ENCODE results near the gene EMP3. TPM values are rescaled to one million over a fixed set of nuclear protein-coding genes. Genes with fewer than 3 reads are reported as not detected.

The EMP3 gene
- total and polyA plus RNA-seq, 2 experiments from 2014 or later = 6.0 to 25.1 TPM

- TF ChIP-seq NANOG (IDR thresholded peaks at IDR 0.05; ENCODE audit: borderline replicate concordance) (no peak), CTCF (conservative IDR thresholded peaks at IDR 0.05; ENCODE audit: low read depth in 2 of 2) (no peak), EZH2 (IDR thresholded peaks at IDR 0.05; ENCODE audit: low read depth, unreplicated experiment) (no peak), REST (IDR thresholded peaks at IDR 0.05; ENCODE audit: unreplicated experiment) (no peak), ZNF331 (CRISPR knock-in tag; IDR thresholded peaks at IDR 0.05; ENCODE audit: low read depth) (no peak), ZNF114 (CRISPR knock-in tag; IDR thresholded peaks at IDR 0.05) (no peak), STAT1 (IDR thresholded peaks at IDR 0.05; ENCODE audit: unreplicated experiment) (no peak)
- TF ChIP-seq, protein P1, sequence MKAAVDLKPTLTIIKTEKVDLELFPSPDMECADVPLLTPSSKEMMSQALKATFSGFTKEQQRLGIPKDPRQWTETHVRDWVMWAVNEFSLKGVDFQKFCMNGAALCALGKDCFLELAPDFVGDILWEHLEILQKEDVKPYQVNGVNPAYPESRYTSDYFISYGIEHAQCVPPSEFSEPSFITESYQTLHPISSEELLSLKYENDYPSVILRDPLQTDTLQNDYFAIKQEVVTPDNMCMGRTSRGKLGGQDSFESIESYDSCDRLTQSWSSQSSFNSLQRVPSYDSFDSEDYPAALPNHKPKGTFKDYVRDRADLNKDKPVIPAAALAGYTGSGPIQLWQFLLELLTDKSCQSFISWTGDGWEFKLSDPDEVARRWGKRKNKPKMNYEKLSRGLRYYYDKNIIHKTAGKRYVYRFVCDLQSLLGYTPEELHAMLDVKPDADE (IDR thresholded peaks at IDR 0.05) = no peak
- TF ChIP-seq, protein P2, sequence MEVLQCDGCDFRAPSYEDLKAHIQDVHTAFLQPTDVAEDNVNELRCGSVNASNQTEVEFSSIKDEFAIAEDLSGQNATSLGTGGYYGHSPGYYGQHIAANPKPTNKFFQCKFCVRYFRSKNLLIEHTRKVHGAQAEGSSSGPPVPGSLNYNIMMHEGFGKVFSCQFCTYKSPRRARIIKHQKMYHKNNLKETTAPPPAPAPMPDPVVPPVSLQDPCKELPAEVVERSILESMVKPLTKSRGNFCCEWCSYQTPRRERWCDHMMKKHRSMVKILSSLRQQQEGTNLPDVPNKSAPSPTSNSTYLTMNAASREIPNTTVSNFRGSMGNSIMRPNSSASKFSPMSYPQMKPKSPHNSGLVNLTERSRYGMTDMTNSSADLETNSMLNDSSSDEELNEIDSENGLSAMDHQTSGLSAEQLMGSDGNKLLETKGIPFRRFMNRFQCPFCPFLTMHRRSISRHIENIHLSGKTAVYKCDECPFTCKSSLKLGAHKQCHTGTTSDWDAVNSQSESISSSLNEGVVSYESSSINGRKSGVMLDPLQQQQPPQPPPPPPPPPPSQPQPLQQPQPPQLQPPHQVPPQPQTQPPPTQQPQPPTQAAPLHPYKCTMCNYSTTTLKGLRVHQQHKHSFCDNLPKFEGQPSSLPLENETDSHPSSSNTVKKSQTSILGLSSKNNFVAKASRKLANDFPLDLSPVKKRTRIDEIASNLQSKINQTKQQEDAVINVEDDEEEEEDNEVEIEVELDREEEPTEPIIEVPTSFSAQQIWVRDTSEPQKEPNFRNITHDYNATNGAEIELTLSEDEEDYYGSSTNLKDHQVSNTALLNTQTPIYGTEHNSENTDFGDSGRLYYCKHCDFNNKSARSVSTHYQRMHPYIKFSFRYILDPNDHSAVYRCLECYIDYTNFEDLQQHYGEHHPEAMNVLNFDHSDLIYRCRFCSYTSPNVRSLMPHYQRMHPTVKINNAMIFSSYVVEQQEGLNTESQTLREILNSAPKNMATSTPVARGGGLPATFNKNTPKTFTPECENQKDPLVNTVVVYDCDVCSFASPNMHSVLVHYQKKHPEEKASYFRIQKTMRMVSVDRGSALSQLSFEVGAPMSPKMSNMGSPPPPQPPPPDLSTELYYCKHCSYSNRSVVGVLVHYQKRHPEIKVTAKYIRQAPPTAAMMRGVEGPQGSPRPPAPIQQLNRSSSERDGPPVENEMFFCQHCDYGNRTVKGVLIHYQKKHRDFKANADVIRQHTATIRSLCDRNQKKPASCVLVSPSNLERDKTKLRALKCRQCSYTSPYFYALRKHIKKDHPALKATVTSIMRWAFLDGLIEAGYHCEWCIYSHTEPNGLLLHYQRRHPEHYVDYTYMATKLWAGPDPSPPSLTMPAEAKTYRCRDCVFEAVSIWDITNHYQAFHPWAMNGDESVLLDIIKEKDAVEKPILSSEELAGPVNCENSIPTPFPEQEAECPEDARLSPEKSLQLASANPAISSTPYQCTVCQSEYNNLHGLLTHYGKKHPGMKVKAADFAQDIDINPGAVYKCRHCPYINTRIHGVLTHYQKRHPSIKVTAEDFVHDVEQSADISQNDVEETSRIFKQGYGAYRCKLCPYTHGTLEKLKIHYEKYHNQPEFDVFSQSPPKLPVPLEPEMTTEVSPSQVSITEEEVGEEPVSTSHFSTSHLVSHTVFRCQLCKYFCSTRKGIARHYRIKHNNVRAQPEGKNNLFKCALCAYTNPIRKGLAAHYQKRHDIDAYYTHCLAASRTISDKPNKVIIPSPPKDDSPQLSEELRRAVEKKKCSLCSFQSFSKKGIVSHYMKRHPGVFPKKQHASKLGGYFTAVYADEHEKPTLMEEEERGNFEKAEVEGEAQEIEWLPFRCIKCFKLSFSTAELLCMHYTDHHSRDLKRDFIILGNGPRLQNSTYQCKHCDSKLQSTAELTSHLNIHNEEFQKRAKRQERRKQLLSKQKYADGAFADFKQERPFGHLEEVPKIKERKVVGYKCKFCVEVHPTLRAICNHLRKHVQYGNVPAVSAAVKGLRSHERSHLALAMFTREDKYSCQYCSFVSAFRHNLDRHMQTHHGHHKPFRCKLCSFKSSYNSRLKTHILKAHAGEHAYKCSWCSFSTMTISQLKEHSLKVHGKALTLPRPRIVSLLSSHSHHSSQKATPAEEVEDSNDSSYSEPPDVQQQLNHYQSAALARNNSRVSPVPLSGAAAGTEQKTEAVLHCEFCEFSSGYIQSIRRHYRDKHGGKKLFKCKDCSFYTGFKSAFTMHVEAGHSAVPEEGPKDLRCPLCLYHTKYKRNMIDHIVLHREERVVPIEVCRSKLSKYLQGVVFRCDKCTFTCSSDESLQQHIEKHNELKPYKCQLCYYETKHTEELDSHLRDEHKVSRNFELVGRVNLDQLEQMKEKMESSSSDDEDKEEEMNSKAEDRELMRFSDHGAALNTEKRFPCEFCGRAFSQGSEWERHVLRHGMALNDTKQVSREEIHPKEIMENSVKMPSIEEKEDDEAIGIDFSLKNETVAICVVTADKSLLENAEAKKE (CRISPR knock-in tag; IDR thresholded peaks at IDR 0.05) = no peak
- no peaks in the 10 kb centered on the region; the same call in 1 of the 3 replicates for H3K36me3 Mint-ChIP-seq (ENCODE audit: low read depth)
Measured at GRCh38 chr19:48303866-48304265, 21.5 kb upstream of the EMP3 start.

More at GRCh38 chr19:48303866-48304265, 21.5 kb upstream of the EMP3 start:
- H4K20me1 ChIP-seq (replicated peaks; ENCODE audit: insufficient read depth) = no peaks in the 10 kb centered on the region
- H3K27ac ChIP-seq (ENCODE audit: low read depth) = no peak overlapping the region
- H3K27me3 ChIP-seq (ENCODE audit: insufficient read depth) = no peaks in the 10 kb centered on the region
- 0 out of 2 replicates have a peak, but pooled peaks cover 3% of the 10 kb centered on the region for H3K9me2 ChIP-seq (ENCODE audit: insufficient read depth)
- no peaks in the 10 kb centered on the region for H3K79me2 ChIP-seq (replicated peaks; ENCODE audit: insufficient read depth)
- H3K27me3 Mint-ChIP-seq (ENCODE audit: insufficient read depth, low read depth, poor library complexity) = peaks cover 6% of the 10 kb centered on the region
- no peak overlapping the region for H3K4me3 ChIP-seq
- H3K36me3 ChIP-seq (ENCODE audit: insufficient read depth) = no peaks in the 10 kb centered on the region
- H3K4me3 Mint-ChIP-seq = no peak overlapping the region
- no peaks in the 10 kb centered on the region for H3K9me3 Mint-ChIP-seq
- ATAC-seq (no peak), DNase-seq (ENCODE audit: low spot score) (no peak)
- no peaks in the 10 kb centered on the region; the same call in 2 of the 3 replicates for H3K4me1 Mint-ChIP-seq
- no peak overlapping the region for H3K27ac Mint-ChIP-seq
- no peaks in the 10 kb centered on the region for H3K4me1 ChIP-seq (ENCODE audit: insufficient read depth)
- no peak overlapping the region for H2AFZ ChIP-seq
- H3F3A ChIP-seq (replicated peaks; ENCODE audit: low read depth) = no peaks in the 10 kb centered on the region
- H3K4me2 ChIP-seq = no peak overlapping the region

Data from GM23338 (cell line).